IPS-18c (cell line): ENCODE measurements around the gene ADTRP.
"Not testable (repeated sequence)": the region's sequence is repeated elsewhere in the genome, so short reads cannot be mapped to it uniquely, and the experiment has no call there.

Experiments
- H3K4me3 ChIP-seq: 2 replicates; pipeline ENCODE4 v1.7.0; 2013; ENCODE audit warnings: low read depth, mild to moderate bottlenecking, low read length, moderate library complexity; ENCODE audit not compliant: insufficient read depth
- H3K9me3 ChIP-seq: one replicate; pipeline ENCODE4 v1.6.1; 2013; ENCODE audit warnings: mild to moderate bottlenecking, low read length, moderate library complexity; ENCODE audit not compliant: control insufficient read depth, insufficient read depth

Gene ADTRP

DNA sequence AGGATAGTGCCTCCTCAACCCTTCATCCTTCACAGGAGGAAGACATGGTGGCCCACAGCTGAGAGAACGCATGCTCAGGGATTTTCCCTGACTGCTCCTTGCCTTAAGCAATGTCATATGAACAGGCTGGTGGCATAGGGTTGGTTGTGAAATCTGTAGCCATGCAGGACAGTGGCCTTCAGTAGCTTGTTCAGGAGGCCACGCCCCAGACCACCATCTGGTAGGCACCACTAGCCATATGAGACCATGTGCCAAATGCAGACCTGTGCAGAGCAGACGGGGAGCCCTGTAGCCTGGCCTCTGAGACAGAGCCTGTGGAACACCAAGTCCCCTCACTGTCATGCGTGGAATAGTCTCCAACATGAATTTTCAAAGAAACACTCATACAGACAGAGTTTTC lies 76.5 kb downstream of the ADTRP start:
- Histone ChIP-seq H3K4me3 (no peak overlapping the region), H3K9me3 (peaks cover 2% of the 10 kb centered on the region)

DNA sequence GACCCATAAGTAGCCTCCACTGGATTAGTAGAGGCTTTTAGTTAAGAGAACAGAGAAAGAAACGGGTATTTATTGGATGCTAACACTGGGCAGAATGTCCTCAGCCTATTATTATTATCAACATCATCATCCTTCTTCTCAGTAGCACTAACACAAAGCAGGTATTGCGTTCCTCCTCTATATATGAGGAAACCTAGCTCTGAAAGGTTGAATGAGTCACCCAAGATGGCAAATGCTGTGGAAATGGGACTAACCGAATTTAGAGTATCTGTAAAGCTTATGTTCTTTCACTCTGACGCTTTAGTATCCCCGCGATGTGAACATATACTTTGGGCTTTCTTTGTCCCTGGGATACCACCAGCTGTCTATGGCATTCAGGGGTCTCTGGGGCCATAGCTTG lies 77.0 kb downstream of the ADTRP start:
- Histone ChIP-seq H3K9me3 (peaks cover 2% of the 10 kb centered on the region), H3K4me3 (no peak overlapping the region)

DNA sequence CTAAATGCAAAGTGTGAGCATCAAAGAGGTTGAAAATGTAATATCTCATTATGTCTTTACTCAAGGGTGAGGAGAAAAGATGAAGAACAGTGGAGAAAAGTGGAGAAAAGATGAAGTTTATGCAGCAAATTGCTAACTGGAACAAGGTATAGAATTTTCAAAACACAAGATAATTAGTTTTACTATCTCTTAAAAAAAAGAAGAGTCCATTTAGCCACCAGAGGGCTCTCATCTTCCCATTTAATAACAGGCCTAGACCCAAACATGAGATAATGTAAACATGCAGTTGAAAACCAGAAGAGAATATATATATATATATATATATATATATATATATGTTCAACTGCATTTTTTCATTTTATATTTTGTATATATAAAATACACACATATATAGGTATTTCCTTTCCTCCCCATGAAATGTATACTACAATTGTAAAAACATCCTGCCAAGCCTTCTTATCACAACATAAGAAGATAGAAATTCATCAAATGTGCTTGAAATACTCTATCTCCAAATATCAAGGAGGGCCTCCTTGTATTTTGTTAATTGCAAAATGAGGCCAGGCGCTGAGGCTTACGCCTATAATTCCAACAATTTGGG lies 78.4 kb downstream of the ADTRP start:
- Histone ChIP-seq H3K9me3 (no peaks in the 10 kb centered on the region), H3K4me3 (no peak overlapping the region)

DNA sequence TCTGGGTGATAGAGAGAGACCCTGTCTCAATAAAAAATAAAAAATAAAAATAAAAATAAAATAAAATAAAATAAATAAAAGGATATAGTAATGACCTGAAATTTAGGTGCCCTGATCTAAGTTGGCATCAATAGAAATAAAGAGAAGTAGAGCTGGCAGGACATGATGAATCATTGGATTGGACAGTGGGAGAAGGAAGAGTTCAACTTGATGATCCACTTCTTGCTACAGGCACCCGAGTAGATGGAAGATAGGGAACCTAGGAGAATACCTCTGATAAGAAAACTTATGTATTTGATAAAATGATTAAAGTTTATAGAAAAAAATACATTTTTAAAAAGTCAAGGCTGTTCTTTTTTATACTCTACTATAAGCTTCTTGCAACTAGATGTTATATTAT lies 79.0 kb downstream of the ADTRP start:
- H3K4me3 ChIP-seq: no peak overlapping the region
- H3K9me3 ChIP-seq: no peaks in the 10 kb centered on the region

DNA sequence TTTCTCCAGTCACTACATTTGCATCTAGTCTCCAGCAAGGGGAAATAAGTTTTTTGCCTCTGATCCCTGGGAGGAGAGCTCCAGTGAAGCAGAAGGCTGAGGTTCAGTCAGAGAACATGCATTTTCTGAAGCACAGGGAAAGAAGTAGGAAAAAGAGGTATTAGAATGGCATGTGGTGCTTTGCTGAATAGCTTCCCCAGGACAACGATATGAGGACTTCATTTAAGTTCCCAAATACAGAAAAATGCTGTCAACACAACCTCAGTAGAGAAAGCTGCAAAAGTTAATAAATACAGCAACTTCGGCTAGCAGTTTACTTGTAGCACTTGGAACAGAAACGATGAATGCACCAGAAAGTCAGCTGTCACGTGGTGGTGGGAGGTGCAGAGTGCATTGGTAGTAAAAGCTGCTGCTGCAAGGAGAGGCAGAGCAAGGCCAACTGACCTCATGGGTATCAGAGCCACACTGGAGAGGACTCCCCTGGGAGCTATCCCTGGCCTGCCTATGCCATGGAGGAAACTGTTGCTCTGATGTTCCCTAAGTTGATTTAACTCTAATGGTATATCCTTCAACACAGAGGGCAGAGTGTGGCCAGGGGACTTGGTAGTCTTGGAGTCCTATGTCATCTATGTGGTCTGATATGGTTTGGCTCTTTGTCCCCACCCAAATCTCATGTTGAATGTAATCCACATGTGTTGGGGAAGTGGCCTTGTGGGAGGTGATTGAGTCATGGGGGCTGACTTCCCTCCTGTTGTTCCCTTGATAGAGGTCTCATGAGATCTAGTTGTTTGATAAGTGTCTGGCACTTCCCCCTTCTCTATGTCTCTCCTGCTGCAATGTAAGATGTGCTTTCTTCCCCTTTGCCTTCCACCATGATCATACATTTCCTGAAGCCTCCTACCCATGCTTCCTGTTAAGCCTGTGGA lies 85.9 kb downstream of the ADTRP start:
- Histone ChIP-seq H3K4me3 (no peak overlapping the region), H3K9me3 (no peaks in the 10 kb centered on the region)

DNA sequence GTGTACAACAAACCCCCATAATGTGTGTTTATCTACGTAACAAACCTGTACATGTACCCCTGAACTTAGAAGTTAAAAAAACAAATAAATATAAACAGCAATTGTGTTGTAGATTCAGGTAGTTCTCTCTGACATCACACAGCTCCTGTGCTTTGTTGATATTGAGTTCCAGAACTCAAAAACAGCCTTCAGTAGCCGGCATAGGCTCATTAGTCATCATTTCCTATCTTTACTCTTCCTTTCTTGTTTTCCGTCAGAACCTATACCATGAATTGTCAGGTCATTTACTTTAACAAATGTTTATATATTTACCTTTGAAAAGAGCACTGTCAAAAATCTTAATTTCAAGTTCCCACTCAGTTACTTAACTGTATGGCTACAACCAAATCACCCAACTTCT lies 88.8 kb downstream of the ADTRP start:
- Histone ChIP-seq H3K4me3 (no peak overlapping the region), H3K9me3 (no peaks in the 10 kb centered on the region)

DNA sequence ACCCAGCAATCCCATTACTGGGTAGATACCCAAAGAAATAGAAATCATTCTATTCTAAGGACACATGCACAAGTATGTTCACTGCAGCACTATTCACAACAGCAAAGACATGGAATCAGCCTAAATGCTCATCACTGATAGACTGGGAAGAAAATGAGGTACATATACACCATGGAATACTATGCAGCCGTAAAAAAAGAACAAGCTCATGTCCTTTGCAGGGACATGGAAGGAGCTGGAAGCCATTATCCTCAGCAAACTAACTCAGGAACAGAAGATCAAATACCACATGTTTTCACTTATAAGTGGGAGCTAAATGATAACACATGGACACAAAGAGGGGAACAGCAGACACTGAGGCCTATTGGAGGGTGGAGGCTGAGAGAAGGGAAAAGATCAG lies 89.2 kb downstream of the ADTRP start:
- H3K9me3 ChIP-seq, H3K4me3 ChIP-seq: not testable (repeated sequence)

DNA sequence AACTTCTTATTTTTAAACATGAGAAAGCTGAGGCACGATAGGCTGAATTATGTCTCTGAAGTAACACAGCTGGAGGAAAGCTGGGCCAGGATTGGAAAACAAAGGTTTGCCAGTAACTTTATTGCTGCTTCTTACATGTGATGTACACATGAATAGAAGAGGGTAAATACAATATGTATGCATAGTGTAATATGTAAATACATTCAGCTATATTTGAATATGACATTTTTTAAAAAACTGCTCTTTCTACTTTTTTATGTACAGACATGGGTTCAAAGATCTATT lies 90.2 kb downstream of the ADTRP start:
- Histone ChIP-seq H3K9me3 (no peaks in the 10 kb centered on the region), H3K4me3 (no peak overlapping the region)

DNA sequence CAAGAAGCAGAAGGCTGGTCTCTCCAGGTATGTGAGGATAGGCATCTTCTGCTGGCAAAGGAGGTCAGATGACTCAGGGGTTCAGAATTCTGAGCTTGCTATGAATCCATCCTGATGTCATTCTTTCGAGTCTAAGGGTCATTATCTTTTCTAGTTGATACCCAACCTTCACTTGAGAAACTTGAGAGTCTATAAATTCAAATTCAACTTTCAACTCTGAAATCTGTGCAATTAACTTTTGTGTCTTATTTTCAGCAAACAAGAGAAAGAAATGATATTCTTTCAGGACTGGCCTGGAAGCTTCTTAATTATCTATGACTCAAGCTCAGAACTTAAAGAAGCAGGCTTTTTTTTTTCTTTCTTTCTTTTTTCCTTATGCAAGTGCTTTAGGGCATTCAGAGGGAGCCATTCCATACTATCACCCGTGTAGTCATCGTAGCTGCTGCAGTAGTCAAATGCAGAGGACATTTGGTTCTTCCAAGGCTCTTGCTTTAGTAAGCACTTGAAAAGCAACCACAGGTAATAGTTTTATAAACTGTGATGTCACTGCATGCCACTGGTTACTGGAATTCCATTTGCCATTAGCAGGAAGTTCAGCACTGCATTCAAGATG lies 93.0 kb downstream of the ADTRP start:
- Histone ChIP-seq H3K4me3 (no peak overlapping the region), H3K9me3 (no peaks in the 10 kb centered on the region)

DNA sequence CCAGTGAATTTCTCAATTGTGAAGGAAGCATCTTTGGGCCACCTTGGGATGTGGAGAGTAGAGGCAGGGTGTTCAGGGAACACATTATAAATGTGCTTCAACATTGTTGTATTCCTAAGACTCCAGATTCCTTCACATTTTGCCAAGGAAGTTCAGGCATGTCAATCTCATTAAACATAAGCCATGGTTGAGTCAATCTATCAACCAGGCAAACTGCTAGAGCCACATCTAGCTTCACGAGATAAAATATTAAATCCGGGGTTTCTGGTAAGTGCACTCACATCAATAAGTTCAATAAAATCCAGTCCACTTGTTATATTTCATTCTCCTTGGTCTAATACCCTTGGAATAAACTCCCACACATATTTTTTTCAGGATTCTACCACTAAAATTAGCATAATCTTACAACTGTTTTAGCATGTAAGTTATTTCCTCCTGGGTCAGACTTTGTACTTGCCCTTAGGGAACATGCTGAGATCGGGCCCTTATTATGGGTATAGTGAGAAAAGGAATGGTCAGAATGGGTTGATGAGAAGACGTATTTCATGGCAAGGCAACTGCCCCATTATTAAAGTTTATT lies 93.6 kb downstream of the ADTRP start:
- Histone ChIP-seq H3K9me3 (no peaks in the 10 kb centered on the region), H3K4me3 (no peak overlapping the region)

DNA sequence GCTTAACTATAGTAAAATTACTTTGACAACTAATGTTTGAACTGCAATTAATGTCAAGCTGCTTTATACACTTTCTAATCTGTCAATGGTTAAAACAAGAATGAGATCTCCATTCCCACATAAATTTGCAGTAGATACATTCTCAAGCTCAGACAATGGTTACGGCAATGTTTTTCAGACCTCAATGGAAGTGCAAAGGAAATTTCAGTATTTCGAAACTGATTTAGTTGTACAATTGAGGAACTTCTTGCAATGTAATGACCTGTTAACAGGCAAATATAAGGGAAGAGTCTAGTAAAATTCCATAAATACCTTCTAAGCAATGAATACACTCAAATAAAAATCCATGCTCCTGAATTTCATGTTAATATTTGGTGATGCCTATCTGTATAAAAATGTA lies 94.7 kb downstream of the ADTRP start:
- H3K9me3 ChIP-seq: no peaks in the 10 kb centered on the region
- H3K4me3 ChIP-seq: no peak overlapping the region

DNA sequence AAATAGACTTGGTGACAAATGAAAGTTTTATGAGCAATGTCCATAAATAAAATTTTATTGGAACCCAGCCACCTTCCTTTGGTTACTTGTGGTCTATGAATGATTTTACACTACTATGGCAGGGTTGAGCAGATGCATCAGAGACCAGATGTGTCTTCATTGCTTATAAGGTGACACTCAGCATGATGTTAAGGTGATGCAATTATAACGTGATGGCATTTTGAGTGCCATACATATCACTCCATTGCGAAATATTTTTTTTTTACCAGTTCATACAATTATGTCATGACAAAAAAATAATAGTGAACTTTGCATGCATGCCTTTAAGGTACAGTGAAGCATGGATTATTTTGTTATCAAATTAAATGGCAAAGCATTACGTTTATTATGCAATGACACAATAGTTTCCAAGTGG lies 96.0 kb downstream of the ADTRP start:
- no peak overlapping the region for H3K4me3 ChIP-seq
- no peaks in the 10 kb centered on the region for H3K9me3 ChIP-seq

DNA sequence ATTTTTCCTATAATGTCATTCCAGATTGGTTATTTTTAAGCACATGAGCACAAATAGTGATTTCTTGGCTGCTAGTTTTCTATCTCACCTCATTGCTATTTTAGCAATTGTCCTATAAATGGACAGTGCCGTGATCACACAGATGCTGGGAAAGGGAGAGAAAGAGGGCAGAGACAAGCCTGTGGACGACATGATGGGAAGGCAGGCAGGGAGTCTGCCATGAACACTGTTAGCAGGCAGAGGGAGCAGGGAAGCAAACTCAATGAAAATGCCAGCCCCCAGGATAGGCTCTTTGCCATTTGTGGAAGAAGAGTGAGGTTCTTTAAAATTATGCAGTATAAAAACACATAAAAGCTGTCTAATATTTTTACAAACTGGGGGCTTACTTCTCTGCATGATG lies 96.8 kb downstream of the ADTRP start:
- Histone ChIP-seq H3K4me3 (no peak overlapping the region), H3K9me3 (no peaks in the 10 kb centered on the region)

DNA sequence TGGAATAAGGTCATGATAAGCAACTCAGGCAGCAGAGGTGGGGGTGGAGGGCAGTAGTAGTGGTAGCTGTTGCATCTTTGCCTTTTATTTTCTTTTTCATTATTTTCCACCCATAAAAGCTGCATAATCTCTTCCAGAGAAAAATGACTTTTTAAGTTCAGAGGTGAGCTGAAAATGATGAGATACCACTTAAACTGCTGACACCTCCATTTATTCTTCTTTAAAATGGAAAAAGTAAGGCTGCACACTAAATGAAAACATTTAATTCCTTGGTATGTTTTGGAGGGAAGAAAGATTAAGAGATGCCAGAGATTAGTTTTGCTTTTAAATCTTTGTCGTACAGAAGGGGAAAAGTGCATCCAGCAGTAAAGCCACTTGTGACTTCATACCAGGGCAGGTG lies 97.2 kb downstream of the ADTRP start:
- H3K9me3 ChIP-seq: no peaks in the 10 kb centered on the region
- no peak overlapping the region for H3K4me3 ChIP-seq

DNA sequence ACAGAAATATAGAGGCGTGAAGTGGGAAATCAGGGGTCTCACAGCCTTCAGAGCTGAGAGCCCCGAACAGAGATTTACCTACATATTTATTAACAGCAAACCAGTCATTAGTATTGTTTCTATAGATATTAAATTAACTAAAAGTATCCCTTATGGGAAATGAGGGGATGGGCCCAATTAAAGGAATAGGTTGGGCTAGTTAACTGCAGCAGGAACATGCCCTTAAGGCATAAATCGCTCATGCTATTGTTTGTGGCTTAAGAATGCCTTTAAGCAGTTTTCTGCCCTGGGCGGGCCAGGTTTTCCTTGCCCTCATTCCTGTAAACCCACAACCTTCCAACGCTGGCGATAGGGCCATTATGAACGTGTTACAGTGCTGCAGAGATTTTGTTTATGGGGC lies 98.1 kb downstream of the ADTRP start:
- H3K4me3 ChIP-seq, H3K9me3 ChIP-seq: not testable (repeated sequence)

DNA sequence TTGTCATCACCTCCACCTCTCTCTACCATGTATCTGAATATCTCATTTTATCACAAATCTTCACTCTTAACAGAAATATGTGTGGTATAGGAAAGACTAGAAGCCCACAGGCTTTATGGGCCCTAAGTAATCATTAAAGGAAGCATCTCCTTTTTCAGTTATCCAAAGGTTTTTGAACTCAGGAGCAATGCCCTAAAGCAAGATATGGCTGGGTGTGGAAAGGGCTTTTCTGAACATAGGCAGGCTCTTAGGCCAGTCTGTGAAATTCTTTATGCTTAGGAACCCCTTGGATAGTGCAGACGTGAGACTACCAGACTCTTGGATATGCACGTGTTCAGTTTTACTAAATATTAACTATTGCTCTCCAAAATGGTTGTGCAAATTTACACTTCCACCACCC lies 99.5 kb downstream of the ADTRP start:
- no peak overlapping the region for H3K4me3 ChIP-seq
- no peaks in the 10 kb centered on the region for H3K9me3 ChIP-seq

DNA sequence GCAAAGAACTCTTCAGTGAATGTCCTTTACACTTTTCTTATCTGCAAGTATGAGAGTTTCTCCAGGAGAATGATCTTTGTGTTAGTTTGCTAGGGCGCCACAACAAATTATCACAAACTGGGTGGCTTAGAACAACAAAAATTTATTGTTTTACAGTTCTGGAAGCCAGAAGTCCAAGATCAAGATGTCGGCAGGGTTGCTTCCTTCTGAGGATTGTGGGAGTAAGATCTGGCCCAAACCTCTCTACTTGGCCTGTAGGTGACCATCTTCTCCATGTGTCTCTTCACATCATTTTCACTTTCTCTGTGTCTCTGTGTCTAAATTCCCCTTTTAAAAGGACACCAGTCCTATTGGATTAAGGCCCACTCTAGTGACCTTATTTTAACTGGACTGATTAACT lies 103.0 kb downstream of the ADTRP start:
- Histone ChIP-seq H3K9me3 (no peaks in the 10 kb centered on the region), H3K4me3 (no peak overlapping the region)

DNA sequence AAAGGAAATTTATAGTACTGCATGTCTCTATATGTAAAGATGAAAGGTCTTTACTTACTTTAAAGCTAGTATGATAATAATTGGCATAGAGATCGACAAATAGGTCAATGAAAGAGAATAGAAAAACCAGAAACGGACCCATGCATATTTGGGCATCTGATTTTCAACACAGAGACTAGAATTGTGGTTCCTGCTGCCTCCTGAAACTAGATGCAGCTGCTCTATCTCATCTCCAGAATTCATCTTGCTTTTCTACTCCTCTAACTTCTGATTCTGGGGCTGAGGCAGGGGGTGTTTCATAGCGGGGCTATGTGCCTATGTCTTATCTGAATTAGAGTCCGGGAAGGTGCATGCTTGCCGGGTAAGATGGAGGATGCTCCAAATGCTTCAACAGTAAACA lies 105.9 kb downstream of the ADTRP start:
- Histone ChIP-seq H3K4me3 (no peak overlapping the region), H3K9me3 (no peaks in the 10 kb centered on the region)
